Gastroesophageal sphincter (tissue), 3 donors: ENCODE results near the gene TAF8.

Experiments used
- EP300 ChIP-seq: sonication (generic); formaldehyde crosslinking; IDR thresholded peaks from one replicate; pipeline ENCODE4 v1.6.1; 2017; ENCODE audit warnings: antibody characterized with exemption, mild to moderate bottlenecking
- POLR2A ChIP-seq, 2 donors: fragments of 450-650 bp; IDR thresholded peaks; one replicate each; pipeline ENCODE4 v1.6.1; 2017; ENCODE audit warnings: antibody characterized with exemption in 2 of 2, mild to moderate bottlenecking in 2 of 2, moderate library complexity in 1 of 2
- POLR2AphosphoS5 ChIP-seq: sonication (generic); formaldehyde crosslinking; IDR thresholded peaks from one replicate; pipeline ENCODE4 v1.6.1; 2017; ENCODE audit warnings: antibody characterized with exemption
- TF ChIP-seq, protein P1 (sequence below), 4 experiments: fragments of 200-600 bp in 2 of 4; fragments of 450-650 bp in 2 of 4; sonication (generic) in 1 of 4; IDR thresholded peaks; one replicate each; pipeline ENCODE4 v1.5.1; 2017 to 2019; ENCODE audit warnings: antibody characterized with exemption in 4 of 4, mild to moderate bottlenecking in 2 of 4, moderate library complexity in 2 of 4

DNA sequence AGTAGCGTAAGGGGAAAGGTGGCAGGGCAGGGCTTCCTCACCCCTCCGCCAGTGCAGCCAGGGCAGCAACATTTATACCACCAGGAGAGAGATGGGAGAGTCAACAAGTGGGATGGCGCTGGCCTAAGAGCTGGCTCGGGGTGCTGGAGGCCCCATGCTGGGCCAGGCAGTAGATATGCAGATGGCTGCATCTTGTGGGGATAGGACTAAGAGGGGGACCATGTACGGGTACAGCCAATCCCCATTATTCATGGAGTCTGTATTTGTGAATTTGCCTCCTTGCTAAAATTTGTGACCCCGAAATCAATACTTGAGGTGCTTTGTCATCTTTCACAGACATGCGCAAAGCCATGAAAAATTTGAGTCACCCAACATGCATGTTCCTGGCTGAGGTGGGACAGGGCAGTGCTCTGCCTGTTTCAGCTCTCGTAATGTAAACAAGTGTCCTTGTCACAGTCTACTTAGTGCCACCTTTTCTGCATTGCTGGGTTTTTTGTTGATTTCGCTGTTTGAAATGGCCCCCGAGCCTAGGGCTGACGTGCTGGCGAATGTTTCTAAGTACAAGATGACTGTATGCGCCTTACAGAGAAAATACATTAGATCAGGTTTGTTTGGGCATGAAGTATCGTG is 27.5 kb upstream of the TAF8 start:
- TF ChIP-seq POLR2A (IDR thresholded peaks at IDR 0.05) (no peak), EP300 (no peak), POLR2AphosphoS5 (no peak)
- TF ChIP-seq, protein P1, sequence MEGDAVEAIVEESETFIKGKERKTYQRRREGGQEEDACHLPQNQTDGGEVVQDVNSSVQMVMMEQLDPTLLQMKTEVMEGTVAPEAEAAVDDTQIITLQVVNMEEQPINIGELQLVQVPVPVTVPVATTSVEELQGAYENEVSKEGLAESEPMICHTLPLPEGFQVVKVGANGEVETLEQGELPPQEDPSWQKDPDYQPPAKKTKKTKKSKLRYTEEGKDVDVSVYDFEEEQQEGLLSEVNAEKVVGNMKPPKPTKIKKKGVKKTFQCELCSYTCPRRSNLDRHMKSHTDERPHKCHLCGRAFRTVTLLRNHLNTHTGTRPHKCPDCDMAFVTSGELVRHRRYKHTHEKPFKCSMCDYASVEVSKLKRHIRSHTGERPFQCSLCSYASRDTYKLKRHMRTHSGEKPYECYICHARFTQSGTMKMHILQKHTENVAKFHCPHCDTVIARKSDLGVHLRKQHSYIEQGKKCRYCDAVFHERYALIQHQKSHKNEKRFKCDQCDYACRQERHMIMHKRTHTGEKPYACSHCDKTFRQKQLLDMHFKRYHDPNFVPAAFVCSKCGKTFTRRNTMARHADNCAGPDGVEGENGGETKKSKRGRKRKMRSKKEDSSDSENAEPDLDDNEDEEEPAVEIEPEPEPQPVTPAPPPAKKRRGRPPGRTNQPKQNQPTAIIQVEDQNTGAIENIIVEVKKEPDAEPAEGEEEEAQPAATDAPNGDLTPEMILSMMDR (IDR thresholded peaks at IDR 0.05): no peak
